Limb (tissue), 2 donors: ENCODE results near the gene ALDH1A1.

ENCODE experiments used
- DNase-seq, 2 donors: peaks; one replicate each; pipeline ENCODE4 v3.0.0-alpha.2; 2016; ENCODE audit errors: extremely low spot score in 2 of 2

ALDH1A1 gene

GRCh38 chr9:72979405-72980100 lies 26.7 kb upstream of the ALDH1A1 start:
- no peak for DNase-seq

GRCh38 chr9:72978744-72979143 lies 25.9 kb upstream of the ALDH1A1 start:
- no peak for DNase-seq

GRCh38 chr9:72977670-72978069 lies 24.8 kb upstream of the ALDH1A1 start:
- DNase-seq = no peak

GRCh38 chr9:72974501-72974900 lies 21.6 kb upstream of the ALDH1A1 start:
- no peak for DNase-seq

GRCh38 chr9:72972636-72973035 lies 19.8 kb upstream of the ALDH1A1 start:
- DNase-seq = no peak

GRCh38 chr9:72971411-72971810 lies 18.6 kb upstream of the ALDH1A1 start:
- no peak for DNase-seq

- no peak for DNase-seq
Measured at GRCh38 chr9:72960446-72960845, 7.6 kb upstream of the ALDH1A1 start.

GRCh38 chr9:72958485-72959281 lies 5.8 kb upstream of the ALDH1A1 start:
- no peak for DNase-seq

GRCh38 chr9:72955571-72955970 lies 2.7 kb upstream of the ALDH1A1 start:
- no peak for DNase-seq

- DNase-seq = no peak
Measured at GRCh38 chr9:72955126-72955455, 2.2 kb upstream of the ALDH1A1 start.

GRCh38 chr9:72954431-72955125 lies 1.7 kb upstream of the ALDH1A1 start:
- DNase-seq = peak in 1 of 2 donors; percentile 51

- no peak for DNase-seq
Measured at GRCh38 chr9:72952381-72952690, 517 bp downstream of the ALDH1A1 start.

- DNase-seq = no peak
Measured at GRCh38 chr9:72951520-72952380, 1.1 kb downstream of the ALDH1A1 start.

GRCh38 chr9:72950875-72951442 lies 1.9 kb downstream of the ALDH1A1 start:
- no peak for DNase-seq

- DNase-seq = no peak
Measured at GRCh38 chr9:72949918-72950325, 2.9 kb downstream of the ALDH1A1 start.

GRCh38 chr9:72949244-72949582 lies 3.6 kb downstream of the ALDH1A1 start:
- no peak for DNase-seq

GRCh38 chr9:72948575-72949243 lies 4.1 kb downstream of the ALDH1A1 start:
- no peak for DNase-seq

- no peak for DNase-seq
Measured at GRCh38 chr9:72947984-72948465, 4.8 kb downstream of the ALDH1A1 start.

GRCh38 chr9:72946821-72947220 lies 6.0 kb downstream of the ALDH1A1 start:
- no peak for DNase-seq

- DNase-seq = no peak
Measured at GRCh38 chr9:72946318-72946717, 6.5 kb downstream of the ALDH1A1 start.

- DNase-seq = no peak
Measured at GRCh38 chr9:72945391-72945790, 7.5 kb downstream of the ALDH1A1 start.
